A549 treated with Mapracorat at 1 μM for 4 hours (cell line): Measurements from ENCODE around the gene ITSN2. TPM values are rescaled to one million over a fixed set of nuclear protein-coding genes. Genes with fewer than 3 reads are reported as not detected.

Experiments used
- total RNA-seq: library from RNA; stranded (reverse); fragments of 200-300 nt; extraction: Qiagen RNA extraction; gene quantifications from 5 replicates; pipeline ENCODE4 v1.2.3, GENCODE V29; 2022

The ITSN2 gene
- total RNA-seq, result 15.2 to 23.2 TPM (median 21.6 TPM) in 5 replicates

GRCh38 chr2:24360050-24360962 is at the start of gene ITSN2:
Gene ITSN2, minus strand, starts transcription at chr2:24360536. Its CDS starts 32,454 bp downstream, at chr2:24328082.

GRCh38 chr2:24174851-24175277 is 185.5 kb downstream of the ITSN2 start, which contains the start of gene FAM228A:
Gene FAM228A, plus strand, starts transcription at chr2:24175053. Its CDS starts 428 bp downstream, at chr2:24175481.

Other genes starting within 250 kb of the ITSN2 start
- 1.1 to 1.9 TPM (median 1.9 TPM) in 5 replicates for gene PFN4, start 237.2 kb downstream of the ITSN2 start, total RNA-seq
- gene FAM228B, start 237.1 kb downstream of the ITSN2 start, total RNA-seq, result 1.1 to 4.1 TPM (median 3.6 TPM) in 5 replicates
- gene FAM228A, start 185.5 kb downstream of the ITSN2 start, total RNA-seq, result not detected in 5 replicates
- 7.6 to 9.6 TPM (median 9.5 TPM) in 5 replicates for gene NCOA1, start 130.7 kb upstream of the ITSN2 start, total RNA-seq